HG03280 (cell line): ENCODE data around the gene SORCS2.

Experiments
- ATAC-seq: cut with Tn5 transposase; IDR thresholded peaks from one replicate; pipeline ENCODE4 v1.9.1; 2021; ENCODE audit warnings: mild to moderate bottlenecking, moderate library complexity; ENCODE audit not compliant: unreplicated experiment

SORCS2 gene

GRCh38 chr4:7422151-7422897 is 230.0 kb downstream of the SORCS2 start:
- no peak for ATAC-seq

DNA sequence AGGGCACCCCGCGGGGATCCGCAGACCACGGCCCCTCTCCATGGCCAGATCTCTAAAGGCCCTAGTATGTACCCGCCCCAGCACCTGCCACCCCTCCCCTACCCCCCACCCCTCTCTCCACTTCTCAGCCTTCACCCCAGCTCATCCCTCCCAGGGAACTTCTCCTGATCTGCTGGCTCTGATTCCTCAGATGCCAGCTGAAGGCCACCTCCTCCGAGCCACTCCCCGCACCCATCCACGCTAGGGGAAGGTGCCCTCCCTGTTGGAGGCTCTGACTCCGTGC is 230.5 kb downstream of the SORCS2 start:
- ATAC-seq, result no peak

GRCh38 chr4:7423391-7423790 is 231.1 kb downstream of the SORCS2 start:
- no peak for ATAC-seq

GRCh38 chr4:7423801-7424552 is 231.6 kb downstream of the SORCS2 start:
- ATAC-seq, result no peak

GRCh38 chr4:7424553-7425111 is 232.3 kb downstream of the SORCS2 start:
- no peak for ATAC-seq

GRCh38 chr4:7425124-7425523 is 232.8 kb downstream of the SORCS2 start:
- no peak for ATAC-seq

- no peak for ATAC-seq
Measured at GRCh38 chr4:7425591-7426468, 233.5 kb downstream of the SORCS2 start.

- no peak for ATAC-seq
Measured at GRCh38 chr4:7426525-7427171, 234.3 kb downstream of the SORCS2 start.

DNA sequence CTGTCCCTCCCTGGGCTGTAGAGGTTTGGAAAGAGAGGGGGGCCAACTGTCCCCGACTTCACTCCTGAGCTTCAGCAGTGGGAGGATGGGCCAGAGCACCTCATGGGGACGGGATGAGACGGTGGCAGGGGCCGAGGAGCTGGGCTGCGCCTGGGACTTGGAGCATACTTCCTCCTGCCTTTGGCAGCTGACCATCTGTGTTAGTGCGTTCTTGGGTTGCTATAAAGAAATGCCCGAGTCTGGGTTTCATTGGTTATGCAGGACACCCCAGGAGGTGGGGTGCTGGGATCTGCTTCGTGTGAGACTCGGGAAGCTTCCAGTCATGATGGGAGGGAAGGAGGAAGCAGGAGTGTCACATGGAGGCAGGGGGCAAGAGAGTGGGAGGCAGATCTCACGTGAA is 235.0 kb downstream of the SORCS2 start:
- ATAC-seq, result no peak

DNA sequence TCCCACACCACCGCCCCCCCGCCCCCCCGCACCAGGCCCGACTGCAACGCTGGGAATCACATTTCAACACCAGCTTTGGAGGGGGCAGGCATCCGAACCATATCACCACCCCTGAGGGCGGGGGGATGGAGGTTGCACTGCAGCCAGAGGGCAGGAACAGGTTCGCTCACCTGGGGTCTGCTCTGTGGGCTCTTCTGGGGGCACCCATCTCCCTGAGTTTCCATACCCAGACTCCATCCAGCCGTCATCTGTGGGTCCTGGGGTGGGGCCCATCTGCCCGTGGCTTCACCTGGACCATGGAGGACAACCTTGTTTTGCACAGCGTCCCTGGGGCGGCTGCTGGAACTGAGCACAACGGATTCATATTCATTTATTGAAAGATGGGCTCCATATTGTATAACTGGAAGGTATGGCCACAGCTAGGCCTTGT is 235.5 kb downstream of the SORCS2 start:
- no peak for ATAC-seq

DNA sequence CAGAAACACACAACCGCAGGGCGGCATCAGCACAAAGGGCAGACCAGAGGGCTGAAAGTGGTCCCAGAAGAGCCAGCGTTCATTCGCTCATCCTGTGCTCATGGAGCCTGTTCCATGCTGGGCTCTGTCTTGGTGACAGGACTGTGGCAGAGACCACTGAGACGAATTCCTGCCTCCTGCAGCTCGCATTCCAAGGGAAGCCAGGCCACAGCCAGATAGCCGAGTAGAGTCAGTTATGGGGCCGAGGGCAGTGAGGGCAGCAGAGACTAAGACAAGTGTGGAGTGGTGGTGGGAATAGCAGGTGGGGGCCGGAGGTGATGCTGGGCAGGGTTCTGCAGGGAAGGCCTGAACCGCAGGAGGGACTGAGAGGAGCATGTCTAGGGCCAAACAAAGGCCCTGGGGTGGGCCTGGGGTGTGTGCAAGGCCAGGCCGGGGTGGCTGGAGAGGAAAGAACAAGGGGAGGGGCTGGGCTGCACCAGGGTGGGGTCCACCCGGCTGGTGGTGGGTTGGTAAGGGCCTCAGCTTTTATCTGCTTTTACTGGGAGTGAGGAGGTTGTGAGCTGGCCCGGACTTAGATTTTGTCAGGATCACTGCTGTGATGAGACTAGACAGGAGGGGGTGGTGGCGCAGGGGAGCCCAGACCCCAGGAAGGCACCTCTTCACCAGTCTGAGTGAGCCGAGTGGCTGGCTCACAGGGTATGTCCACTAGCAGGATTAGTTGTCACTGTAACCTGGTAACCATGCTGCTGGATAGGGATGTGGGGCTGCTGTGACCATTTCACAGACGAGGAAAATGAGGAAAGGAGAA is 236.1 kb downstream of the SORCS2 start:
- ATAC-seq, result no peak

DNA sequence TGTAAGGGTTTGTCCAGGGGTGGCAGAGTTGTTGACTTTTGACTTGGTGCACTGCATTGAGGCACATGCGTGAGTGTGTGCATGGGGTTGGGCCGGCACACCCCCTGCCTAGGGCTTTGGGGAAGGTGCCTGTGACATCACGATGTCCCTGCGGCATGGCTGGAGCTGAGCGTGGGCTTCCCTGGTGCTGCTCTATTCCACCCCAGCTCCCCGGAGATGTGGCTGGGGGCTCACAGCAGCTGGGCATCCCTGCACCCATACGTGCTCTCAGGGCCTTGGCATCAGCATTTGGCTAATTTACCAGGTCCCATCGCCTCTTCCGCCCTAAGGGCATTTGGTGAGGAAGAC is 236.7 kb downstream of the SORCS2 start:
- no peak for ATAC-seq

GRCh38 chr4:7429601-7430078 is 237.3 kb downstream of the SORCS2 start:
- ATAC-seq, result no peak

DNA sequence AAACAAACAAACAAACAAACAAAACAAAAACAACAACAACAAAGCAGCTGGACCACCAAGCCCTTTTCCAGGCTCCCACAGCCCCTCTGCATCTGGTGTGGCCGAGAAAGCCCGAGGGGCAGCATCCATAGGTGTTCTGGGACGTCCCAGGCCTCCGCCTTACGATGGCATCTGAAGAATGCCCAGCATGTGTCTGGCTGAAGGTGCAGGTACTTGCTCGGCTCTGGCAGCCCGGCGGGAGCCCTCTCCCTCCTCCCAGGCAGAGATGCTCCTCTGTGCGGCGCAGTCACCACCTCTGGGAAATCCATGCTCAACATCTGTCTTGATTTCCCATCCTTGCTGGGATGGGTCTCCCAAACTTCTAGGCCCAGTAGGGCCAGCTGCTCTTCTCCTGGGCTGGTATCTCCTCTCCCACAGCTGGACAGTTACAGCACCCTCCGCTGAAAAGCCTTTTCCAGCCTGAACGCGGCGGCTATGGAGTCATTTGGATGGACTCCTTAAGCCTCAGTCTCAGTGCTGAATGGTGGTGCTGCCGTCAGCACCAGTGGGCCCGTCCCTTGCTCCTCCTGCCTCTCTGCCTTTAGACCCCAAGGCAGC is 238.1 kb downstream of the SORCS2 start:
- ATAC-seq, result no peak

DNA sequence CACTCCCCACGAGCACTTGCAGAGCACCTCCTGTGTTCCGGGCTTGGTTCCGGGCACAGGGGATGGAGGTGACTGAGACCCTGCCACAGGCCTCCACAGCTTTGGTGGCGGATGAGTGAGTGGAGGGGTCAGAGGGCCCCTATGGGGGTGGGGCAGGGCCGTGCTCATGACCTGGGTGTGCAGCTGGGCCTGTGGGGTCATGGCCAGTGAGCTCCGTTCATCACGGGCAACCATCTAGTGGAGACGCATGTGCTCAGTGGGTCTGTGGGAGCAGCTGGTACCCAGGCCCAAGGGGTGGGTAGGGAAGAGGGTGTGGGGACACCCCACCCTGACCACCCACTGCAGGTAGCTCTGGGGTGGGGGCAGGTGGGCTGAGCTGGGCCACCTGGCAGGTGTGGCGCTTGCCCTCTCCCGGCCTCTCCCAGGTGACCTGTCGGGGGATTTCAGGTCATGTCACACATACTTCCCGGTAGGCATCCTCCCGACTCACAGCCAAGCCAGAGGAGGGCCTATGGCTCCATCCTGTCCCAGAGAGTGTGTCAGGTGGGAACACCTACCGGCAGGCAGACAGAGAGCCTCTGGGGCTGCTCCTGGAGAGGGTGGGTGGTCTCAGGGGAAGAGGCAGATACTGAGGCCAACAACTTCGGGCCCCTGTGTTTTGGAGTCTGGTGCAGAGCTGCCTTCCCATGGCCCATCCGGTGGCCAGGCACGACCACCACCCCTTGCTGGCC is 238.8 kb downstream of the SORCS2 start:
- no peak for ATAC-seq

DNA sequence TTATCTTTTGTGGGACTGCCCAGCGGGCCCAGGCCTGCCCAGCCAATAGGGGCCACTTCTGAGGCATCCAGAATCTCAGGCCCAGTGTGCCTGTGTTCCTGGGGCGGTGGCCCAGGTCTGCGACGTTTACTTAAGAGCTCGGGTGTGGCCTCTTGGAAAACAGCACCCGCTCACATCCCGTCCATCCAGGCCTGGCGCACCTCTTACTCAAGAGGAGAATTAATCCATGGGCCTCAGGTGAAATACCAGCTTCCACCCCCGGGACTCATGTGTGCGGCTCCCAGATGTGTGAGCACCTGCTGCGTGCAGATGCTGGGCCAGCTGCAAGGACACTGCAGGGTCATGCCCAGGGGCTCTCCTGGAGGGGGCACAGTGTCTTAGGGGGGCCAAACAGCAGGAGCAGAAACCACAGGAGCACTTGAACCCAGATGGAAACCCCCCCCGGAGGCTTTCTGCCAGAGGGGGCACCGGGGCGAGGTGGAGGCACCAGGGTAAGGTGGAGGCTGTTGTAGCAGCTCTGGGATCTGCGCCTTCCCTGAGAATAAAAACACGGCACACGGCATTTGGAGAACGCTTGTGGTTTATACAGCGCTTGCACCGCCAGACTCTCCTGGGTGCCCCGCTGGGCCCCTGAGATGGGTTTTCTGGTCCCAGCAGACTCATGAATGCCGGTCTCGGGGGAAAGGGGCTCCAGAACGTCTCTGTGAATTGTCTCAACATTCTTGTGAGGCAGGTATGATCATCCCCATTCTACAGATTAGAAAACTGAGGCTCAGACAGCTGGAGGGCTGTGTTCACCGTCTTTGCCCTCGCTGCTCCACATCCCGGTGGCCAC is 239.6 kb downstream of the SORCS2 start:
- ATAC-seq, result no peak

- ATAC-seq, result no peak
Measured at GRCh38 chr4:7432531-7433375, 240.4 kb downstream of the SORCS2 start.
